A549 (cell line): ENCODE data around the gene STAC.

Experiments
- CHD2 ChIP-seq: fragments of 150-350 bp; IDR thresholded peaks from 2 replicates; pipeline ENCODE4 v1.6.1; 2014; ENCODE audit warnings: low read length; ENCODE audit not compliant: partially characterized antibody
- CTCF ChIP-seq: fragments of >200 bp; sonication (Bioruptor Twin); formaldehyde crosslinking; IDR thresholded peaks from 3 replicates; pipeline ENCODE4 v1.5.1; 2016
- HES2 ChIP-seq: fragments of >200 bp; sonication (Bioruptor Twin); formaldehyde crosslinking; IDR thresholded peaks from 2 replicates; pipeline ENCODE4 v1.6.1; 2016
- MAZ ChIP-seq: fragments of 150-350 bp; IDR thresholded peaks from 2 replicates; pipeline ENCODE4 v1.6.1; 2014; ENCODE audit warnings: antibody characterized with exemption, low read depth, low read length, borderline replicate concordance
- NR3C1 ChIP-seq: fragments of >200 bp; sonication (Bioruptor Twin); formaldehyde crosslinking; IDR thresholded peaks from 3 replicates; pipeline ENCODE4 v1.6.1; 2017
- POLR2A ChIP-seq: IDR thresholded peaks from 2 replicates; pipeline ENCODE4 v1.6.1; 2012; ENCODE audit warnings: mild to moderate bottlenecking, low read length
- RCOR1 ChIP-seq: fragments of 150-350 bp; IDR thresholded peaks from 2 replicates; pipeline ENCODE4 v1.6.1; 2014; ENCODE audit warnings: antibody characterized with exemption, low read length, low read depth
- REST ChIP-seq: fragments of 200-600 bp; sonication (generic); IDR thresholded peaks from 2 replicates; pipeline ENCODE4 v1.6.1; 2016; ENCODE audit warnings: antibody characterized with exemption, mild to moderate bottlenecking, moderate library complexity
- RFX5 ChIP-seq: fragments of 450-650 bp; IDR thresholded peaks from 2 replicates; pipeline ENCODE4 v1.7.1; 2014; ENCODE audit warnings: antibody characterized with exemption, mild to moderate bottlenecking, moderate library complexity
- SMC3 ChIP-seq: fragments of >200 bp; sonication (Bioruptor Twin); formaldehyde crosslinking; IDR thresholded peaks from 3 replicates; pipeline ENCODE4 v1.6.1; 2018; ENCODE audit warnings: inconsistent platforms
- ZSCAN20 ChIP-seq: fragments of 250-450 bp; sonication (Bioruptor Pico); IDR thresholded peaks from 2 replicates; pipeline ENCODE4 v1.8.0; 2022; ENCODE audit warnings: mild to moderate bottlenecking, moderate library complexity

DNA sequence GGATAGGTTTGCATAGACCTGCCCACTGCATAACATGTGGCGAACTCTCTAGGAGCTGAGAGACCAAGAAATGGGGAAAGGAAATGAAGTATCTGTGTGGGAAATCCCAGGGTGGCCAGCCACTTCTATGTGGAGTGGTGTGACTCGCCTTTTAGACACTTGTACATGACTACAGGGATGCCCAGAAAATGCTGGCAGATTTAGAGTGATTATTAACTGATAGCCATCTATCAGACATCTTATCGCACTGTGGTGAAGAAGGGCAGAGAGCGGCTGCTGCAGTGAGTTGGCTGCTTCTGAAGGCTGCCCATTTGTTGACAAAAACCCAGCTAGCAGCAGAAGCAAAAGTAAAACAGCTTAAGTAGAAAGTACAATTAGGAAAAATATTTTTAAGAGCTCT is 18.1 kb upstream of the STAC start:
- TF ChIP-seq NR3C1: no peak
- TF ChIP-seq RCOR1: no peak
- TF ChIP-seq POLR2A: no peak
- no peak for TF ChIP-seq HES2
- TF ChIP-seq REST: no peak
- no peak for TF ChIP-seq CTCF
- TF ChIP-seq CHD2: no peak
- TF ChIP-seq ZSCAN20 (CRISPR knock-in tag): no peak
- no peak for TF ChIP-seq RFX5
- TF ChIP-seq MAZ: no peak
- TF ChIP-seq SMC3: no peak
